Measurements from ENCODE around the gene ECHS1. TPM values are rescaled to one million over a fixed set of nuclear protein-coding genes. Genes with fewer than 3 reads are reported as not detected.

Gene ECHS1
- total RNA-seq, 1 experiment from 2014 or later, result 58.0 TPM

DNA sequence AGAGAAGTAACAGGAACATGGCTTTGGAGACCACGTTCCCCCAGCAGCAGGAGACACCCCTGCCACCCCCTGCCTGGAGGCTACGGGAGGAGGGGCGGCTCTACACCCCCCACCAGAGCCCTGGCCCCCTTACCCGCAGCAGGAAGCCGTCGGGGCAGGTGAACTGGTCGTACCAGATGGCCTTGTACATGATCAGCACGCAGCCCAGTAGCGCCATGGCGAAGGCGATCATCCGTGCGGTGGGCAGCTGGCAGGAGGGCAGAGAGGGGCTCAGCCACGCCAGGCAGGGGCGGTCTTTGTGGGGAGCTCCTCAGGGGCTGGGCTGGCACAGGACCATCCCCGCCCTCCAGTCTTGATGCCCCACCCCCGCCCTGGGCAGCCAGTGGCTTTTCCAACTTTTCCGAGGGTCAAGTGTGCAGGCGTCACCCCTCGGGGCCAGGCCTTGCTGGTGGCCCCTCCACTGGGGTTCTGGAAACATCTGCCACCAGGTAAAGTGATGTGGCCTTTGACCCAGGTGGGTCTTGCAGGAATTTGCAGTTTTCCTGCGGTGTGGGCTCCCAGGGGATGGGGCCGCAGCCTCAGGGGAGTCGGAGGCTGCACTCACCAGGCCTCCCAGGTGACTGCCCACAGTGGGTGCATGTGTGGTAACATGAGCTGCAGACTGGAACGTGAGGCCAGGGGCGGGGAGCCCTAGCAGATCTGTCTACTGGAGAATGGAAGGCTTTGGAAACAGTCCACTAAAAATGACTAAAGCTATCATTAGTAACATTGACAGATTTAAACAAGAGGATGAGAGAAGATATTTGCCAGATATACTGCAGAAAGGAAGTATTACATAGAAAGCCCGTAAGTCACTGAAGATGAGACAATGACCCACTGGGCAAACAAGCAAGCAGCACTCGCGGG, 46.2 kb downstream of the ECHS1 start:
- Histone ChIP-seq H3K9ac (ENCODE audit: low read length) (no peak overlapping the region), H2AFZ (ENCODE audit: low read depth, low read length, poor library complexity, severe bottlenecking) (no peak overlapping the region), H3K9me3 (ENCODE audit: control insufficient read depth in 1 of 2, insufficient read depth in 1 of 2, low read depth in 1 of 2, low read length in 2 of 2) (no peaks in the 10 kb centered on the region), H3K4me3 (replicated peaks in 1 of 2; ENCODE audit: low read depth in 1 of 2, low read length in 2 of 2) (no peak overlapping the region), H3K4me1 (ENCODE audit: control insufficient read depth in 1 of 2, insufficient read depth in 2 of 2, low read length in 2 of 2) (peaks cover 3 to 20% of the 10 kb centered on the region in 2 experiments), H3K9me2 (ENCODE audit: insufficient read depth) (no peaks in the 10 kb centered on the region), H4K20me1 (ENCODE audit: insufficient read depth) (no peaks in the 10 kb centered on the region), H3K79me2 (ENCODE audit: insufficient read depth, low read length) (no peaks in the 10 kb centered on the region), H3K36me3 (ENCODE audit: control insufficient read depth in 1 of 2, insufficient read depth in 2 of 2, low read length in 2 of 2) (no peaks in the 10 kb centered on the region), H3K4me2 (ENCODE audit: low read length) (no peak overlapping the region), H3K27ac (ENCODE audit: low read depth, low read length) (no peak overlapping the region), H3K27me3 (ENCODE audit: insufficient read depth, low read length) (no peaks in the 10 kb centered on the region)
- DNase-seq (ENCODE audit: low read depth, low spot score) (no peak), ATAC-seq (no peak)
- TF ChIP-seq ELF1 (IDR thresholded peaks at IDR 0.05; ENCODE audit: borderline replicate concordance, low read depth), result no peak
- no peak for TF ChIP-seq JUND (IDR thresholded peaks at IDR 0.05)
- TF ChIP-seq SP1 (IDR thresholded peaks at IDR 0.05; ENCODE audit: low read depth), result no peak
- no peak for TF ChIP-seq TCF7L2 (IDR thresholded peaks at IDR 0.05; ENCODE audit: borderline replicate concordance, extremely low read depth, insufficient read depth, insufficient read length)
- no peak for TF ChIP-seq RAD21 (IDR thresholded peaks at IDR 0.05; ENCODE audit: low read depth)
- no peak for TF ChIP-seq POLR2AphosphoS5 (IDR thresholded peaks at IDR 0.05; ENCODE audit: low read depth, low read length)
- TF ChIP-seq SRF (IDR thresholded peaks at IDR 0.05; ENCODE audit: low read depth), result no peak
- RAD21 ChIA-PET (ENCODE audit: low non-redundant PET in 1 of 2, low total read pairs in 2 of 2, uncharacterized antibody in 2 of 2, unreplicated experiment in 2 of 2), result no interaction called here
- POLR2A ChIA-PET, result no interaction called here
- intact Hi-C loops (cut with micrococcal nuclease), result no loop called here
- no TSS peak for BruUV-seq (replicated peaks)
- CTCF ChIA-PET, result no interaction called here

DNA sequence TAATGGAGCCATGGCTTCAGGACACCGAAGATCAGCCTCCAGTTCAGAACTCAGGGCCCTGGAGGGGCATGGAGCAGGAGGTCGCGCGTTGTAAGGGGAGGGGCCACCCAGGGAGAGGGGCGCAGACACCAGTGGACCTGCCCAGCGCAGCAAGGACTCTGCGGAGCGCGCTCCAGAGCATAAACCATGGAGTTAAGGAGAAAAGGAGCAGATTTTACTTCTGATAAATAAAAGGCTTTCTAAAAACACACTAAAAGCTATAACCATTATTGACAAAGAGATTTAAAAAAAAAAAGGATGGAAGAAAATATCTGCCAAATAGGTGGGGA, 47.0 kb downstream of the ECHS1 start:
- Histone ChIP-seq H3K79me2 (ENCODE audit: insufficient read depth, low read length) (no peaks in the 10 kb centered on the region), H3K4me3 (replicated peaks in 1 of 2; ENCODE audit: low read depth in 1 of 2, low read length in 2 of 2) (no peak overlapping the region), H2AFZ (ENCODE audit: low read depth, low read length, poor library complexity, severe bottlenecking) (no peak overlapping the region), H3K9me2 (ENCODE audit: insufficient read depth) (no peaks in the 10 kb centered on the region), H3K9ac (ENCODE audit: low read length) (no peak overlapping the region), H3K9me3 (ENCODE audit: control insufficient read depth in 1 of 2, insufficient read depth in 1 of 2, low read depth in 1 of 2, low read length in 2 of 2) (no peaks in the 10 kb centered on the region), H3K27ac (ENCODE audit: low read depth, low read length) (no peak overlapping the region), H4K20me1 (ENCODE audit: insufficient read depth) (no peaks in the 10 kb centered on the region), H3K4me1 (ENCODE audit: control insufficient read depth in 1 of 2, insufficient read depth in 2 of 2, low read length in 2 of 2) (peaks cover 3 to 20% of the 10 kb centered on the region in 2 experiments), H3K36me3 (ENCODE audit: control insufficient read depth in 1 of 2, insufficient read depth in 2 of 2, low read length in 2 of 2) (no peaks in the 10 kb centered on the region), H3K4me2 (ENCODE audit: low read length) (no peak overlapping the region), H3K27me3 (ENCODE audit: insufficient read depth, low read length) (no peaks in the 10 kb centered on the region)
- TF ChIP-seq SIN3A (IDR thresholded peaks at IDR 0.05; ENCODE audit: low read depth), result no peak
- no TSS peak for BruUV-seq (replicated peaks)
- DNase-seq (ENCODE audit: low read depth, low spot score) (no peak), ATAC-seq (no peak)
- ChIA-PET RAD21 (ENCODE audit: low non-redundant PET in 1 of 2, low total read pairs in 2 of 2, uncharacterized antibody in 2 of 2, unreplicated experiment in 2 of 2) (no interaction called here), POLR2A (no interaction called here), CTCF (no interaction called here)
- intact Hi-C loops (cut with micrococcal nuclease), result no loop called here
